CD4-positive, alpha-beta T cell (primary cell): ENCODE results near the gene BRINP3. TPM values are rescaled to one million over a fixed set of nuclear protein-coding genes. Genes with fewer than 3 reads are reported as not detected.

Experiments
- ATAC-seq: fragments of 200-7000 bp; cut with Tn5 transposase; one replicate; pipeline ENCODE4 v1.10.0; 2022; ENCODE audit warnings: mild to moderate bottlenecking; ENCODE audit not compliant: poor library complexity
- CTCF ChIA-PET: fragments of 350-600 bp; sonication (Branson Sonifier 250); formaldehyde crosslinking; loops from one replicate; lab custom pipeline; 2021; ENCODE audit warnings: antibody characterized with exemption, inconsistent platforms; lab: Charles Lee
- POLR2A ChIA-PET: fragments of 350-600 bp; sonication (Branson Sonifier 250); formaldehyde crosslinking; loops from one replicate; lab custom pipeline; 2021; ENCODE audit warnings: antibody characterized with exemption, inconsistent platforms; lab: Charles Lee
- DNase-seq, 14 experiments: peaks; one replicate each; pipeline ENCODE4 v3.0.0-alpha.2; 2013 to 2020; ENCODE audit warnings: mixed read lengths in 2 of 14
- H3K27ac ChIP-seq, 2 donors: one replicate each; pipeline versions ENCODE4 v1.5.1 to v1.7.0; 2013; ENCODE audit warnings: low read length in 2 of 2, low read depth in 1 of 2, mild to moderate bottlenecking in 1 of 2
- H3K27me3 ChIP-seq, 2 experiments: 1 replicate in 1 of 2; 2 replicates in 1 of 2; pipeline versions ENCODE4 v1.6.1 to v1.7.0; 2013; ENCODE audit warnings: low read length in 2 of 2, control low read depth in 1 of 2, mild to moderate bottlenecking in 1 of 2, moderate library complexity in 1 of 2; ENCODE audit not compliant: insufficient read depth in 2 of 2, control insufficient read depth in 1 of 2
- H3K36me3 ChIP-seq: one replicate; pipeline ENCODE4 v1.6.1; 2013; ENCODE audit warnings: low read length, control low read depth; ENCODE audit not compliant: insufficient read depth
- H3K4me1 ChIP-seq: one replicate; pipeline ENCODE4 v1.6.1; 2013; ENCODE audit warnings: low read length, control low read depth; ENCODE audit not compliant: insufficient read depth
- H3K4me3 ChIP-seq: one replicate; pipeline ENCODE4 v1.5.1; 2013; ENCODE audit warnings: mild to moderate bottlenecking, low read length, moderate library complexity
- H3K9me3 ChIP-seq, 2 experiments: 1 replicate in 1 of 2; 2 replicates in 1 of 2; pipeline versions ENCODE4 v1.6.1 to v1.7.0; 2013; ENCODE audit warnings: low read length in 2 of 2, mild to moderate bottlenecking in 2 of 2, control low read depth in 1 of 2, moderate library complexity in 1 of 2; ENCODE audit not compliant: control insufficient read depth in 1 of 2, insufficient read depth in 1 of 2
- H3K27ac Mint-ChIP-seq: one replicate; pipeline ENCODE4 v1.8.0; 2020; ENCODE audit warnings: mixed read lengths
- H3K27me3 Mint-ChIP-seq: one replicate; pipeline ENCODE4 v1.8.0; 2021; ENCODE audit warnings: mixed read lengths
- H3K36me3 Mint-ChIP-seq: one replicate; pipeline ENCODE4 v1.8.0; 2021; ENCODE audit warnings: low read depth, mixed read lengths
- H3K4me1 Mint-ChIP-seq: one replicate; pipeline ENCODE4 v1.8.0; 2021; ENCODE audit warnings: low read depth, mixed read lengths
- H3K4me3 Mint-ChIP-seq: one replicate; pipeline ENCODE4 v1.8.0; 2020; ENCODE audit warnings: mild to moderate bottlenecking, mixed read lengths
- H3K9me3 Mint-ChIP-seq: one replicate; pipeline ENCODE4 v1.8.0; 2020; ENCODE audit warnings: mixed read lengths
- intact Hi-C, 2 experiments: fragments of 100-400 bp; cut with DNase I in 1 of 2; cut with micrococcal nuclease in 1 of 2; formaldehyde crosslinking; loops; one replicate each; pipeline versions ENCODE4 v1.15.1 to v1.9.0; 2023 to 2025; cut with DNase I, micrococcal nuclease
- total RNA-seq, 174 experiments: library from RNA in 2 of 174; stranded (reverse) in 2 of 174; gene quantifications; one replicate each; pipeline ENCODE4 v1.2.3 and lab custom pipeline; 2021 to 2026
- TF ChIP-seq, protein P1 (sequence below): fragments of 200-600 bp; IDR thresholded peaks from one replicate; pipeline ENCODE4 v1.8.0; 2022; ENCODE audit warnings: antibody characterized with exemption, mild to moderate bottlenecking

Gene BRINP3
- total RNA-seq, 2 experiments from 2014 or later, result not detected

- Histone ChIP-seq H3K4me1 (no peaks in the 10 kb centered on the region), H3K36me3 (no peaks in the 10 kb centered on the region), H3K4me3 (no peak overlapping the region), H3K9me3 (no peaks in the 10 kb centered on the region), H3K27ac (no peak overlapping the region), H3K27me3 (no peaks in the 10 kb centered on the region)
- POLR2A ChIA-PET, result no interaction called here
- H3K9me3 Mint-ChIP-seq, result peaks cover 14% of the 10 kb centered on the region
- intact Hi-C loops, result no loop called here
- DNase-seq, result no peak
- no peak overlapping the region for H3K27ac Mint-ChIP-seq
- CTCF ChIA-PET, result no interaction called here
- H3K27me3 Mint-ChIP-seq, result no peaks in the 10 kb centered on the region
- TF ChIP-seq, protein P1, sequence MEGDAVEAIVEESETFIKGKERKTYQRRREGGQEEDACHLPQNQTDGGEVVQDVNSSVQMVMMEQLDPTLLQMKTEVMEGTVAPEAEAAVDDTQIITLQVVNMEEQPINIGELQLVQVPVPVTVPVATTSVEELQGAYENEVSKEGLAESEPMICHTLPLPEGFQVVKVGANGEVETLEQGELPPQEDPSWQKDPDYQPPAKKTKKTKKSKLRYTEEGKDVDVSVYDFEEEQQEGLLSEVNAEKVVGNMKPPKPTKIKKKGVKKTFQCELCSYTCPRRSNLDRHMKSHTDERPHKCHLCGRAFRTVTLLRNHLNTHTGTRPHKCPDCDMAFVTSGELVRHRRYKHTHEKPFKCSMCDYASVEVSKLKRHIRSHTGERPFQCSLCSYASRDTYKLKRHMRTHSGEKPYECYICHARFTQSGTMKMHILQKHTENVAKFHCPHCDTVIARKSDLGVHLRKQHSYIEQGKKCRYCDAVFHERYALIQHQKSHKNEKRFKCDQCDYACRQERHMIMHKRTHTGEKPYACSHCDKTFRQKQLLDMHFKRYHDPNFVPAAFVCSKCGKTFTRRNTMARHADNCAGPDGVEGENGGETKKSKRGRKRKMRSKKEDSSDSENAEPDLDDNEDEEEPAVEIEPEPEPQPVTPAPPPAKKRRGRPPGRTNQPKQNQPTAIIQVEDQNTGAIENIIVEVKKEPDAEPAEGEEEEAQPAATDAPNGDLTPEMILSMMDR, result no peak
- ATAC-seq, result no peak
- H3K36me3 Mint-ChIP-seq, result no peaks in the 10 kb centered on the region
- H3K4me3 Mint-ChIP-seq, result no peak overlapping the region
- no peaks in the 10 kb centered on the region for H3K4me1 Mint-ChIP-seq
These were observed 19.9 kb upstream of the BRINP3 start for GRCh38 chr1:190497565-190497964.

DNA sequence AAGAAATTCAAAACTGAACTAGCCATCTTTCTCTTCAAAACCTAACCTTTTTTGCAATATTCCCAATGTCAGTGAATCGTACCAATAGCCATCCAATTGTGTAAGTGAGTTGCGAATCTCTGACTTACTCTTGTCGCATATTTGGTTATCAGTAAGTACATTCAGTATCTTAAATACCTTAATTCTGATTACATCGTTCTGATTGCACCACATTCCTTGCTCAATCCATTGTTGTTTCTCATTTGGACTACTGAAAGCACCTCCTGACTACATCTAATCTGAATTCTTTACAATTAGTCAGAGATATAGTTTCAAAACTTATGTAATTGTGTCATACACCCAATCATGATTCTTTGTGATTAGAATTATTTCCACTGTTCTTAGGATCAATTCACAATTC, 16.8 kb upstream of the BRINP3 start:
- no peaks in the 10 kb centered on the region for H3K4me1 Mint-ChIP-seq
- H3K27ac ChIP-seq, result no peak overlapping the region
- POLR2A ChIA-PET, result no interaction called here
- H3K36me3 ChIP-seq, result no peaks in the 10 kb centered on the region
- CTCF ChIA-PET, result no interaction called here
- H3K4me3 Mint-ChIP-seq, result no peak overlapping the region
- H3K27ac Mint-ChIP-seq, result no peak overlapping the region
- H3K4me3 ChIP-seq, result no peak overlapping the region
- H3K36me3 Mint-ChIP-seq, result no peaks in the 10 kb centered on the region
- DNase-seq (no peak), ATAC-seq (no peak)
- no peaks in the 10 kb centered on the region for H3K9me3 ChIP-seq
- TF ChIP-seq, protein P1, result no peak
- H3K27me3 Mint-ChIP-seq, result no peaks in the 10 kb centered on the region
- H3K4me1 ChIP-seq, result no peaks in the 10 kb centered on the region
- peaks cover 14% of the 10 kb centered on the region for H3K9me3 Mint-ChIP-seq
- intact Hi-C loops, result no loop called here
- no peaks in the 10 kb centered on the region for H3K27me3 ChIP-seq

- Histone ChIP-seq H3K4me3 (no peak overlapping the region), H3K4me1 (no peaks in the 10 kb centered on the region), H3K27me3 (no peaks in the 10 kb centered on the region), H3K36me3 (no peaks in the 10 kb centered on the region), H3K27ac (no peak overlapping the region), H3K9me3 (no peaks in the 10 kb centered on the region)
- CTCF ChIA-PET, result no interaction called here
- H3K4me3 Mint-ChIP-seq, result no peak overlapping the region
- intact Hi-C loops, result no loop called here
- H3K27me3 Mint-ChIP-seq, result no peaks in the 10 kb centered on the region
- H3K27ac Mint-ChIP-seq, result no peak overlapping the region
- no peaks in the 10 kb centered on the region for H3K4me1 Mint-ChIP-seq
- H3K36me3 Mint-ChIP-seq, result no peaks in the 10 kb centered on the region
- ATAC-seq (no peak), DNase-seq (no peak)
- POLR2A ChIA-PET, result no interaction called here
- H3K9me3 Mint-ChIP-seq, result peaks cover 14% of the 10 kb centered on the region
- TF ChIP-seq, protein P1, result no peak
These were observed 13.7 kb upstream of the BRINP3 start for GRCh38 chr1:190491404-190491803.
